Osteocyte (in vitro differentiated cells): ENCODE measurements around the gene PCCA. TPM values are rescaled to one million over a fixed set of nuclear protein-coding genes. Genes with fewer than 3 reads are reported as not detected.

ENCODE experiments used
- DNase-seq: peaks from one replicate; pipeline ENCODE4 v3.0.0; 2021; ENCODE audit warnings: mixed read lengths; ENCODE audit not compliant: unreplicated experiment; ENCODE audit errors: extremely low spot score
- H3K27ac Mint-ChIP-seq: one replicate; pipeline ENCODE4 v1.8.0; 2021; ENCODE audit warnings: mild to moderate bottlenecking, mixed read lengths; ENCODE audit not compliant: unreplicated experiment
- H3K27me3 Mint-ChIP-seq: one replicate; pipeline ENCODE4 v1.8.0; 2021; ENCODE audit warnings: mixed read lengths; ENCODE audit not compliant: unreplicated experiment
- H3K36me3 Mint-ChIP-seq: one replicate; pipeline ENCODE4 v1.8.0; 2021; ENCODE audit warnings: mixed read lengths; ENCODE audit not compliant: unreplicated experiment
- H3K4me1 Mint-ChIP-seq: one replicate; pipeline ENCODE4 v1.8.0; 2021; ENCODE audit warnings: mixed read lengths; ENCODE audit not compliant: unreplicated experiment
- H3K4me3 Mint-ChIP-seq: one replicate; pipeline ENCODE4 v1.8.0; 2021; ENCODE audit warnings: mild to moderate bottlenecking, moderate library complexity, mixed read lengths; ENCODE audit not compliant: unreplicated experiment
- H3K9me3 Mint-ChIP-seq: one replicate; pipeline ENCODE4 v1.8.0; 2021; ENCODE audit warnings: mixed read lengths; ENCODE audit not compliant: unreplicated experiment
- total RNA-seq: library from RNA; stranded (reverse); gene quantifications from 2 replicates; pipeline ENCODE4 v1.2.1, GENCODE V29; 2021
- TF ChIP-seq, protein P1 (sequence below): fragments of 200-600 bp; sonication (generic); IDR thresholded peaks from 2 replicates; pipeline ENCODE4 v1.5.0; 2021; ENCODE audit warnings: antibody characterized with exemption, mild to moderate bottlenecking, moderate library complexity

PCCA gene
- total RNA-seq, 1 donor from 2014 or later: 33.7 TPM

GRCh38 chr13:100338275-100338674 lies 249.4 kb downstream of the PCCA start:
- TF ChIP-seq, protein P1, sequence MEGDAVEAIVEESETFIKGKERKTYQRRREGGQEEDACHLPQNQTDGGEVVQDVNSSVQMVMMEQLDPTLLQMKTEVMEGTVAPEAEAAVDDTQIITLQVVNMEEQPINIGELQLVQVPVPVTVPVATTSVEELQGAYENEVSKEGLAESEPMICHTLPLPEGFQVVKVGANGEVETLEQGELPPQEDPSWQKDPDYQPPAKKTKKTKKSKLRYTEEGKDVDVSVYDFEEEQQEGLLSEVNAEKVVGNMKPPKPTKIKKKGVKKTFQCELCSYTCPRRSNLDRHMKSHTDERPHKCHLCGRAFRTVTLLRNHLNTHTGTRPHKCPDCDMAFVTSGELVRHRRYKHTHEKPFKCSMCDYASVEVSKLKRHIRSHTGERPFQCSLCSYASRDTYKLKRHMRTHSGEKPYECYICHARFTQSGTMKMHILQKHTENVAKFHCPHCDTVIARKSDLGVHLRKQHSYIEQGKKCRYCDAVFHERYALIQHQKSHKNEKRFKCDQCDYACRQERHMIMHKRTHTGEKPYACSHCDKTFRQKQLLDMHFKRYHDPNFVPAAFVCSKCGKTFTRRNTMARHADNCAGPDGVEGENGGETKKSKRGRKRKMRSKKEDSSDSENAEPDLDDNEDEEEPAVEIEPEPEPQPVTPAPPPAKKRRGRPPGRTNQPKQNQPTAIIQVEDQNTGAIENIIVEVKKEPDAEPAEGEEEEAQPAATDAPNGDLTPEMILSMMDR: no peak
- no peaks in the 10 kb centered on the region for H3K27me3 Mint-ChIP-seq

GRCh38 chr13:100339411-100339940 lies 250.6 kb downstream of the PCCA start:
- H3K9me3 Mint-ChIP-seq: no peaks in the 10 kb centered on the region
- DNase-seq: no peak
- peaks cover 51% of the 10 kb centered on the region for H3K4me1 Mint-ChIP-seq
- H3K27ac Mint-ChIP-seq: no peak overlapping the region
- no peak overlapping the region for H3K4me3 Mint-ChIP-seq
- no peaks in the 10 kb centered on the region for H3K27me3 Mint-ChIP-seq
- peaks cover 24% of the 10 kb centered on the region for H3K36me3 Mint-ChIP-seq
- TF ChIP-seq, protein P1: no peak

More at GRCh38 chr13:100338275-100338674, 249.4 kb downstream of the PCCA start:
- H3K4me3 Mint-ChIP-seq: no peak overlapping the region
- H3K9me3 Mint-ChIP-seq: no peaks in the 10 kb centered on the region
- no peak for DNase-seq
- peak overlapping the region; percentile 69 for H3K27ac Mint-ChIP-seq
- H3K36me3 Mint-ChIP-seq: peaks cover 30% of the 10 kb centered on the region
- peaks cover 43% of the 10 kb centered on the region for H3K4me1 Mint-ChIP-seq

DNA sequence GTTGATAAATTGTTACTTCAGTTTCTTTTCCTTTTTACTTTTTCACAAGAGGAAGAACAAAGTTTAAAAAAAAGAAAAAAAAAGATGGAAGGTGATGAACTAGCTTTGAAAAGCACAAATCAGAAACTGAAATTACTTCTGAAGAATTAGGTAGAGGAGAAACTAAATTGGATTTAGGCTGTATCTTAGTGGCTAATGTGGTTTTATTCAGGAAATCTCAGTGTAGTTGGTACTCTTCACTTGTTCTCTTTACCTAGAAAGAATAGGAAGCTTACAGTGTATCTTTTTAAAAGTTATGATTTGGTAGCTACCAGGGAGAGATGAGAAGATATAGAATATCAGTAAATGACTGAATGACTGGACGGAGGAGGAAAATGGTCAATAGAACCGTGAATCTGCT lies 252.0 kb downstream of the PCCA start:
- Mint-ChIP-seq H3K4me1 (peaks cover 49% of the 10 kb centered on the region), H3K27ac (no peak overlapping the region), H3K27me3 (no peaks in the 10 kb centered on the region), H3K9me3 (peaks cover 6% of the 10 kb centered on the region), H3K36me3 (peaks cover 22% of the 10 kb centered on the region), H3K4me3 (no peak overlapping the region)
- TF ChIP-seq, protein P1: no peak
- DNase-seq: no peak

DNA sequence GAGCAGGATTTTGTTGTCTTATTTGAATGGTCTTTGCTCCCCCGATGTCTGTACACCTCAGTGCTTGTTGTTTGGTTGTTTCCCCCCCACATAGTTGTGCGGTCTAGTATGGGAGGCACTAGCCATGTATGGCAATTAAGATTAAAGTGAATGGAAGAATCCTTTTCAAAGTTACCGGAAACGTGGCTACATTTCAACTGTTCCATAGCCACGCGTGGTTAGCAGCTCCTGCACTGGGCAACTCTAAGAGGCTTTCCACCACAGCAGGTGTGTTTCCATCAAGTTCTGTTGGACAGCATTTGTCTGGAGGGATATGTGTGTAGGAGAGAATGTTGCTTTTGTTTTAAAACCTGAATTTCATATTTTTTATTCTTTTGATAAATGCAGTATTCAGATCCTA lies 252.4 kb downstream of the PCCA start:
- TF ChIP-seq, protein P1: no peak
- no peak overlapping the region for H3K4me3 Mint-ChIP-seq
- H3K4me1 Mint-ChIP-seq: peaks cover 47% of the 10 kb centered on the region
- H3K27me3 Mint-ChIP-seq: no peaks in the 10 kb centered on the region
- peaks cover 27% of the 10 kb centered on the region for H3K36me3 Mint-ChIP-seq
- no peak overlapping the region for H3K27ac Mint-ChIP-seq
- DNase-seq: no peak
- H3K9me3 Mint-ChIP-seq: peaks cover 11% of the 10 kb centered on the region

DNA sequence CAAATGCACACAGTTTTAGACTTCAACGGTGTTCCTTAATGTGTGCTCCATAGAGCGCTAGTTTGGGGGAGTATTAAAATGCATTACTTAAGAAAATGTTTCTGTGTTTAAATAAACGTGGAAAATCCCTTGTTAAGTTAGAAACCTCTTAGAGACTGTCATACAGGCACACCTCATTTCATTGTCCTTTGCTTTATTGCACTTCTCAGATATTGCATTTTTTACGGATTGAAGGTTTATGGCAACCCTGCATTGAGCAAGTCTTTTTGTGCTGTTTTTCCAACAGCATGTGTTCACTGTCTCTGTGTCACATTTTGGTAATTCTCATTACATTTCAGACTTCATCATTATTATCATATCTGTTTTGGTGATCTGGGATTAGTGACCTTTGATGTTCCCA lies 255.7 kb downstream of the PCCA start:
- Mint-ChIP-seq H3K27ac (no peak overlapping the region), H3K36me3 (peaks cover 29% of the 10 kb centered on the region), H3K4me1 (peaks cover 35% of the 10 kb centered on the region), H3K4me3 (no peak overlapping the region), H3K27me3 (no peaks in the 10 kb centered on the region), H3K9me3 (peaks cover 12% of the 10 kb centered on the region)
- TF ChIP-seq, protein P1: no peak
- no peak for DNase-seq
